ENCODE measurements around the gene ATIC. TPM values are rescaled to one million over a fixed set of nuclear protein-coding genes. Genes with fewer than 3 reads are reported as not detected.

Gene ATIC
- total and polyA plus RNA-seq, 2 of the 8 experiments (the other 6 are each of a cell fraction or from before 2014, with no cell fraction given): 139 to 319 TPM

- TF ChIP-seq GABPA (IDR thresholded peaks at IDR 0.05; ENCODE audit: borderline replicate concordance, insufficient read depth, low read length) (no peak), RBBP5 (IDR thresholded peaks at IDR 0.05; ENCODE audit: borderline replicate concordance, low read depth, low read length) (no peak), MAX (IDR thresholded peaks at IDR 0.05) (no peak), YY1 (IDR thresholded peaks at IDR 0.05; ENCODE audit: low read depth, low read length) (no peak)
These were observed 54.7 kb downstream of the ATIC start (continued) for GRCh38 chr2:215366440-215367032.
